Muscle layer of duodenum (tissue), 2 donors: ENCODE results near the gene RECQL.
"Not testable (repeated sequence)": the region's sequence is repeated elsewhere in the genome, so short reads cannot be mapped to it uniquely, and the experiment has no call there.

Experiments
- H3K27ac ChIP-seq: one replicate; pipeline ENCODE4 v1.7.0; 2013; ENCODE audit warnings: mild to moderate bottlenecking, low read length
- H3K27me3 ChIP-seq: one replicate; pipeline ENCODE4 v1.7.0; 2013; ENCODE audit warnings: low read depth, mild to moderate bottlenecking, control low read depth, low read length
- H3K36me3 ChIP-seq, 2 donors: one replicate each; pipeline ENCODE4 v1.7.0; 2013; ENCODE audit warnings: low read length in 2 of 2, control low read depth in 1 of 2, mild to moderate bottlenecking in 1 of 2; ENCODE audit not compliant: insufficient read depth in 2 of 2, control insufficient read depth in 1 of 2
- H3K4me1 ChIP-seq, 2 donors: one replicate each; pipeline ENCODE4 v1.7.0; 2013; ENCODE audit warnings: low read length in 2 of 2, mild to moderate bottlenecking in 2 of 2, control low read depth in 1 of 2, moderate library complexity in 1 of 2; ENCODE audit not compliant: insufficient read depth in 2 of 2, control insufficient read depth in 1 of 2
- H3K4me3 ChIP-seq, 2 donors: one replicate each; pipeline ENCODE4 v1.7.0; 2013; ENCODE audit warnings: low read length in 2 of 2, low read depth in 1 of 2, mild to moderate bottlenecking in 1 of 2
- H3K9me3 ChIP-seq, 2 donors: one replicate each; pipeline ENCODE4 v1.7.0; 2013; ENCODE audit warnings: low read length in 2 of 2, control low read depth in 1 of 2, mild to moderate bottlenecking in 1 of 2; ENCODE audit not compliant: control insufficient read depth in 1 of 2
- donor health status: healthy.

The RECQL gene

DNA sequence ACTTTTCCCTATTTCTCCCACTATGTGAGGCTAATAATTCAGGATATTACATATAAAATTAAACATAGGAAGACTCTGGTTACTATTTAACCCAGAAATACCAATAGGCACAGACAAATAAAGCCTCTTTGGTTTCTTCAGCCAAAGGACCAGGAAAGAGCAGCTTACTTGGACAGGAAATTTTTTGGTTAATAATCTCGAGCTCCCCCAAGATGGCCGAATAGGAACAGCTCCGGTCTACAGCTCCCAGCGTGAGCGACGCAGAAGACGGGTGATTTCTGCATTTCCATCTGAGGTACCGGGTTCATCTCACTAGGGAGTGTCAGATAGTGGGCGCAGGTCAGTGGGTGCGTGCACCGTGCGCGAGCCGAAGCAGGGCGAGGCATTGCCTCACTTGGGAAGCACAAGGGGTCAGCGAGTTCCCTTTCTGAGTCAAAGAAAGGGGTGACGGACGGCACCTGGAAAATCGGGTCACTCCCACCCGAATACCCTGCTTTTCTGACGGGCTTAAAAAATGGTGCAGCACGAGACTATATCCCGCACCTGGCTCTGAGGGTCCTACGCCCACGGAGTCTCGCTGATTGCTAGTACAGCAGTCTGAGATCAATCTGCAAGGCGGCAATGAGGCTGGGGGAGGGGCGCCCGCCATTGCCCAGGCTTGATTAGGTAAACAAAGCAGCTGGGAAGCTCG, 82.3 kb downstream of the RECQL start:
- not testable (repeated sequence) for H3K27ac ChIP-seq, H3K27me3 ChIP-seq, H3K9me3 ChIP-seq, H3K36me3 ChIP-seq, H3K4me3 ChIP-seq, H3K4me1 ChIP-seq
